GM21825 (cell line): ENCODE data around the gene KCNH3.
"Not testable (repeated sequence)": the region's sequence is repeated elsewhere in the genome, so short reads cannot be mapped to it uniquely, and the experiment has no call there.

Experiments
- ATAC-seq: cut with Tn5 transposase; IDR thresholded peaks from one replicate; pipeline ENCODE4 v1.9.1; 2021; ENCODE audit warnings: mild to moderate bottlenecking, moderate library complexity; ENCODE audit not compliant: unreplicated experiment

KCNH3 gene

GRCh38 chr12:49538510-49539403 lies at the start of gene KCNH3:
Gene KCNH3, plus strand, starts transcription at chr12:49539030. Its CDS starts 387 bp downstream, at chr12:49539417.
- no peak for ATAC-seq

GRCh38 chr12:49489154-49489553 lies 49.7 kb upstream of the KCNH3 start:
- no peak for ATAC-seq

- no peak for ATAC-seq
Observed at GRCh38 chr12:49489720-49490119, 49.1 kb upstream of the KCNH3 start.

- no peak for ATAC-seq
Observed at GRCh38 chr12:49491823-49492222, 47.0 kb upstream of the KCNH3 start.

GRCh38 chr12:49493900-49494299 lies 44.9 kb upstream of the KCNH3 start:
- no peak for ATAC-seq

- ATAC-seq = no peak
Observed at GRCh38 chr12:49496417-49497360, 42.1 kb upstream of the KCNH3 start.

- no peak for ATAC-seq
Observed at GRCh38 chr12:49501895-49502294, 36.9 kb upstream of the KCNH3 start.

- ATAC-seq = no peak
Observed at GRCh38 chr12:49502590-49502989, 36.2 kb upstream of the KCNH3 start.

- ATAC-seq = no peak
Observed at GRCh38 chr12:49503674-49504180, 35.1 kb upstream of the KCNH3 start.

- ATAC-seq = no peak
Observed at GRCh38 chr12:49505672-49506071, 33.2 kb upstream of the KCNH3 start.

- no peak for ATAC-seq
Observed at GRCh38 chr12:49507139-49507538, 31.7 kb upstream of the KCNH3 start.

- not testable (repeated sequence) for ATAC-seq
Observed at GRCh38 chr12:49509681-49510080, 29.1 kb upstream of the KCNH3 start.

- ATAC-seq = no peak
Observed at GRCh38 chr12:49511410-49511809, 27.4 kb upstream of the KCNH3 start.

- ATAC-seq = no peak
Observed at GRCh38 chr12:49512546-49512945, 26.3 kb upstream of the KCNH3 start.

- ATAC-seq = no peak
Observed at GRCh38 chr12:49515266-49515665, 23.6 kb upstream of the KCNH3 start.

GRCh38 chr12:49518914-49519573 lies 19.8 kb upstream of the KCNH3 start:
- ATAC-seq = no peak

GRCh38 chr12:49519574-49519936 lies 19.3 kb upstream of the KCNH3 start:
- no peak for ATAC-seq

- no peak for ATAC-seq
Observed at GRCh38 chr12:49521389-49521788, 17.4 kb upstream of the KCNH3 start.

- no peak for ATAC-seq
Observed at GRCh38 chr12:49524660-49525324, 14.0 kb upstream of the KCNH3 start.

GRCh38 chr12:49525942-49526341 lies 12.9 kb upstream of the KCNH3 start:
- ATAC-seq = no peak
